Right atrium auricular region (tissue), 2 donors: Measurements from ENCODE around the gene GPN3. TPM values are rescaled to one million over a fixed set of nuclear protein-coding genes. Genes with fewer than 3 reads are reported as not detected.
A peak's percentile ranks its signal among the peaks of the same experiment; 100 is the strongest.
"Not testable (repeated sequence)": the region's sequence is repeated elsewhere in the genome, so short reads cannot be mapped to it uniquely, and the experiment has no call there.

Experiments
- DNase-seq: peaks from one replicate; pipeline ENCODE4 v3.0.0-alpha.2; 2019; ENCODE audit warnings: low spot score
- H3K27ac ChIP-seq, 2 donors: fragments of 200-600 bp; sonication (generic); 1 replicate in 1 of 2; 2 replicates in 1 of 2; pipeline ENCODE4 v1.5.1; 2016 to 2019
- H3K27me3 ChIP-seq, 2 donors: fragments of 200-600 bp; sonication (generic); one replicate each; pipeline versions ENCODE4 v1.5.1 to v1.6.0; 2017 to 2019
- H3K36me3 ChIP-seq: fragments of 200-600 bp; sonication (generic); one replicate; pipeline ENCODE4 v1.5.1; 2016
- H3K4me1 ChIP-seq, 2 donors: fragments of 200-600 bp; sonication (generic); one replicate each; pipeline versions ENCODE4 v1.5.1 to v1.6.0; 2017 to 2019
- H3K4me3 ChIP-seq, 2 donors: fragments of 200-600 bp; sonication (generic); 1 replicate in 1 of 2; 2 replicates in 1 of 2; pipeline ENCODE4 v1.5.1; 2017 to 2019; ENCODE audit warnings: mild to moderate bottlenecking in 1 of 2, moderate library complexity in 1 of 2
- H3K9me3 ChIP-seq, 2 donors: fragments of 200-600 bp; sonication (generic); one replicate each; pipeline ENCODE4 v1.5.1; 2019
- total RNA-seq, 2 donors: library from RNA; depleted of rRNA; stranded (reverse); fragments of >200 nt; gene quantifications; one replicate each; pipeline ENCODE4 v1.1.0, GENCODE V29; 2016
- TF ChIP-seq, protein P1 (sequence below), 2 donors: fragments of 200-600 bp; sonication (generic); IDR thresholded peaks; one replicate each; pipeline ENCODE4 v1.5.1; 2019; ENCODE audit warnings: antibody characterized with exemption in 2 of 2

Gene GPN3
- total RNA-seq, 2 donors from 2014 or later, result 18.7 to 22.0 TPM

DNA sequence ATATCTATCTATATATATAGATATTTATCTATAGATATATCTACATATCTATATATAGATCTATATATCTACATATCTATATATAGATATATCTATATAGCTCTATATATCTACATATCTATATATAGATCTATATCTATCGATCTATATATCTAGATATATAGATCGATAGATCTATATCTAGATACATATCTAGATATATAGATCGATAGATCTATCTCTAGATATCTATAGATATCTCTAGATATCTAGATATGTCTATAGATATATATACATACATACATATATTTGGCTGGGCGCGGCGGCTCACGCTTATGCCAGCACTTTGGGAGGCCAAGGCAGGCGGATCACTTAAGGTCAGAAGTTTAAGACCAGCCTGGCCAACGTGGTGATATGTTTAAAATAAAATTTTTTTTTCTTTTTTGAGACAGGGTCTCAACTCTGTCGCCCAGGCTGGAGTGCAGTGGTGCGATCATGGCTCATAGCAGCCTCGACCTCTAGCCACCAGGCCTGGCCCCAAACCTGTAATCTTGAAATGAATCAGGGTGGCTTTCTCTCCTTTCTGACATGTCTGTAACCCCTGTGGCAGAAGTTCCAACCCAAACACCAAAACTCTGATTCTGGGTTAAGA lies 36.0 kb downstream of the GPN3 start:
- TF ChIP-seq, protein P1, sequence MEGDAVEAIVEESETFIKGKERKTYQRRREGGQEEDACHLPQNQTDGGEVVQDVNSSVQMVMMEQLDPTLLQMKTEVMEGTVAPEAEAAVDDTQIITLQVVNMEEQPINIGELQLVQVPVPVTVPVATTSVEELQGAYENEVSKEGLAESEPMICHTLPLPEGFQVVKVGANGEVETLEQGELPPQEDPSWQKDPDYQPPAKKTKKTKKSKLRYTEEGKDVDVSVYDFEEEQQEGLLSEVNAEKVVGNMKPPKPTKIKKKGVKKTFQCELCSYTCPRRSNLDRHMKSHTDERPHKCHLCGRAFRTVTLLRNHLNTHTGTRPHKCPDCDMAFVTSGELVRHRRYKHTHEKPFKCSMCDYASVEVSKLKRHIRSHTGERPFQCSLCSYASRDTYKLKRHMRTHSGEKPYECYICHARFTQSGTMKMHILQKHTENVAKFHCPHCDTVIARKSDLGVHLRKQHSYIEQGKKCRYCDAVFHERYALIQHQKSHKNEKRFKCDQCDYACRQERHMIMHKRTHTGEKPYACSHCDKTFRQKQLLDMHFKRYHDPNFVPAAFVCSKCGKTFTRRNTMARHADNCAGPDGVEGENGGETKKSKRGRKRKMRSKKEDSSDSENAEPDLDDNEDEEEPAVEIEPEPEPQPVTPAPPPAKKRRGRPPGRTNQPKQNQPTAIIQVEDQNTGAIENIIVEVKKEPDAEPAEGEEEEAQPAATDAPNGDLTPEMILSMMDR (IDR thresholded peaks at IDR 0.05), result no peak

DNA sequence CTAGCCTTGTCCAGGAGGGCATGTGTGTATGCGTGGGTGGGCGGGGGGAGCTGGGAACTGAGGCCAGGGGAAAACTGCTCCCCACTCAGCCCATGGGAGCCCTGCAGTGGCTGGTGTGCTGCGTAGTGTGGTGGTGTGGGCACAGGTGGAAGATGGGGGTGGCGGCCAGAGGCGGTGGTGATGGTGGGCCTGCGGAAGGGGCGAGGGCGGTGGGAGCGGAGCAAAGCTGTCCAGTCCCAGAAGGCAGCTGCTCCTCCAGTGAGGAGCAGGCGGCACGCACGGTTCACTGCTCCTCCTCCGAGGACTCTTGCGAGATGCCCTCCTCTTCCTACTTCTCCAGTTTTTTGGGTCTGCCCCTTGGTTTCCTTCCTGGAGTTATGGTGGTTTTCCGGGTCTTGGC lies 38.4 kb downstream of the GPN3 start:
- H3K9me3 ChIP-seq, H3K4me1 ChIP-seq: not testable (repeated sequence)

More for the DNA sequence above, 36.0 kb downstream of the GPN3 start:
- peaks cover 31% of the 10 kb centered on the region for H3K36me3 ChIP-seq
- peak overlapping the region; percentile 11 to 33 for H3K27ac ChIP-seq
- H3K4me3 ChIP-seq, result peak overlapping the region; percentile 46 to 55
- no peaks in the 10 kb centered on the region for H3K9me3 ChIP-seq
- DNase-seq, result no peak
- H3K27me3 ChIP-seq, result no peaks in the 10 kb centered on the region
- no peaks in the 10 kb centered on the region for H3K4me1 ChIP-seq

DNA sequence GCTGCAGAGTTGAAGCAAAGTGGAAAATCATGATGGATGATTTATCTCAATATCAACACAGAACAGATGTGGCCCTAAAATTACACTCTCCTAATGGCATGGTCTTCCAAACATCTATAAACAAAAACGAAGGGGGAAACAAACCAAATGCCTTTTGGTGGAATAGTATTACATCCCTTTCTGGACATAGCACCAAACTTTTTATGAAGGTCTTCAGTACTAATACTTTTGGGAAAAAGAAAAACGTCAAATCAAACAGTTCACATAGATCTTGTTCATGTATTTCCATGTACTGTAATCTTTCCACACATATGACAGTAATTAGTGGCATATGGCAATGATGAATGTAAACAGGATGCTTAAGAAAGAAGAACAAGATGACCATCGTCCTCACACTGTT lies 41.7 kb downstream of the GPN3 start:
- Histone ChIP-seq H3K27me3 (no peaks in the 10 kb centered on the region), H3K9me3 (no peaks in the 10 kb centered on the region), H3K27ac (no peak overlapping the region), H3K36me3 (no peaks in the 10 kb centered on the region), H3K4me3 (no peak overlapping the region), H3K4me1 (no peaks in the 10 kb centered on the region)
- TF ChIP-seq, protein P1 (IDR thresholded peaks at IDR 0.05), result no peak
- no peak for DNase-seq

More for the DNA sequence above, 38.4 kb downstream of the GPN3 start:
- H3K4me3 ChIP-seq, H3K27me3 ChIP-seq, DNase-seq, H3K36me3 ChIP-seq, H3K27ac ChIP-seq: not testable (repeated sequence)

DNA sequence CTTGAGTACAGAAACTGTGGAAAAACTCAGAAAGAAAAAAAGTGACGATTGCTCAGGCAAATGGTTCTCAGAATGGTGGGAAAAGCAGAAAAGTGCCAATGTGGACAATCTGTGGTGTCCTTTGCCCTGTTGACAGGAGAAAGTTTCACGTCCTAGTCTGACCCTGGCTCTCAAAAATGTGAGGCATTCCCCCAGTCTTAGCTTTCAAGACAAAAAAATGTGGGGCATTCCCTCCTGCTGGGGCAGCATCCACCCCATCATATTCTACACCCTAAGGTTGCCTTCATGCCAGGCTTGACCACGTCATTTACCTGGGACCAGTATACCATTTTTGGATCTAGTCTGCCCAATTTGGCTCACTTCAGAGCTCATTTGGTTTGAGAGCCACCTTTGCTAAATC lies 43.8 kb downstream of the GPN3 start:
- Histone ChIP-seq H3K4me3 (no peak overlapping the region), H3K27me3 (no peaks in the 10 kb centered on the region), H3K27ac (no peak overlapping the region), H3K4me1 (no peaks in the 10 kb centered on the region), H3K36me3 (no peaks in the 10 kb centered on the region), H3K9me3 (no peaks in the 10 kb centered on the region)
- TF ChIP-seq, protein P1 (IDR thresholded peaks at IDR 0.05), result no peak
- no peak for DNase-seq

DNA sequence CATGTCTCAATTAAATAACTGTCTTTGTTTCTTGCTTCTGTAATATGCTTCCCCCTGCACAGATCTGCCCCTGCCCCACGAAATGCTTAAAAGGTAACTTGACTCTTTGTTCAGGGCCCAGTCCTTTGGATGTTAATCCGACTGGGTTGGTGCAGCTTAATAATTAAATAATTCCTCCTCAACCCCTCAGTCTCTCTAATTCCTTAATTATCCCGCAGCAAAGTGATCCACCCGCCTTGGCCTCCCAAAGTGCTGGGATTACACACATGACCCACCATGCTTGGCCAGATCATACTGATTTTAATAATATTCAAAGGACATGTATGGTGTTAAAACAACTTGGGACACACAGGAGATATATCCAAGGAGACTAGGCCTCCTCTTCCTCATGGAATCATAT lies 46.4 kb downstream of the GPN3 start:
- Histone ChIP-seq H3K4me1 (no peaks in the 10 kb centered on the region), H3K9me3 (no peaks in the 10 kb centered on the region), H3K27ac (no peak overlapping the region), H3K27me3 (no peaks in the 10 kb centered on the region), H3K36me3 (no peaks in the 10 kb centered on the region), H3K4me3 (no peak overlapping the region)
- TF ChIP-seq, protein P1 (IDR thresholded peaks at IDR 0.05), result no peak
- no peak for DNase-seq

DNA sequence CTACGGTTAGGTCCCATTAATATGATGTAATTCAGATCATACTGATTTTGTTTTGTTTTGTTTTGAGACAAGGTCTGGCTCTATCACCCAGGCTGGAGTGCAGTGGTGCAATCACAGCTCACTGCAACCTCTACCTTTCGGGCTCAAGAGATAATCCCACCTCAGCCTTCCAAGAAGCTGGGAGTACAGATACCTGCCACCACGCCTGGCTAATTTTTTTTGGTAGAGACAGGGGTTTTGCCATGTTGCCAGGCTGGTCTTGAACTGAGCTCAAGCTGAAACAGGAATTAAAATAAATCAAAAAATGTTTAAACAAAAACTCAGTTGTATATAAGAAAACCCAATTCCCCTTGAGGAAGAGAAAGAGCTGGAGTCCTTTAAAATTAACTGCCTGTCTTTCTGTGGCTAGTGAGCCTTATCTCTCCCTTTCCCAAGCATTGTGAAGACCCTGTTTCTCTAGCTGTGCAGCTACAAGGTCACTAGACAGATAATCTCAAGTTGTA lies 46.8 kb downstream of the GPN3 start:
- Histone ChIP-seq H3K9me3 (no peaks in the 10 kb centered on the region), H3K27ac (no peak overlapping the region), H3K4me3 (no peak overlapping the region), H3K4me1 (no peaks in the 10 kb centered on the region), H3K36me3 (no peaks in the 10 kb centered on the region), H3K27me3 (no peaks in the 10 kb centered on the region)
- TF ChIP-seq, protein P1 (IDR thresholded peaks at IDR 0.05), result no peak
- DNase-seq, result no peak

DNA sequence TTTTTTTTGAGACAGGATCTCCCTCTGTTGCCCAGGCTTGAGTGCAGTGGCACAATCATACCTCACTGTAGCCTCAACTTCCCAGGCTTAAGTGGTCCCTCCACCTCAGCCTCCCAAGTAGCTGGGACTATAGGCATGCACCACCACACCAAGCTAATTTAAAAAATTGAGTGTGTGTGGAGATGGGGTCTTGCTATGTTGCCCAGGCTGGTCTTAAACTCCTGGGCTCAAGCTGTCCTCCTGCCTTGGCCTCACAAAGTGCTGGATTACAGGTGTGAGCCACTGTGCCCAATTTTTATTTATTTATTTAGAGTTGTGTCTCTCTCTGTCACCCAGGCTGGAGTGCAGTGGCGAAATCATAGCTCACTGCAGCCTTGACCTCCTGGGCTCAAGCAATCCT lies 47.4 kb downstream of the GPN3 start:
- H3K27ac ChIP-seq, H3K9me3 ChIP-seq, DNase-seq, H3K27me3 ChIP-seq, H3K4me3 ChIP-seq, H3K4me1 ChIP-seq, H3K36me3 ChIP-seq: not testable (repeated sequence)

DNA sequence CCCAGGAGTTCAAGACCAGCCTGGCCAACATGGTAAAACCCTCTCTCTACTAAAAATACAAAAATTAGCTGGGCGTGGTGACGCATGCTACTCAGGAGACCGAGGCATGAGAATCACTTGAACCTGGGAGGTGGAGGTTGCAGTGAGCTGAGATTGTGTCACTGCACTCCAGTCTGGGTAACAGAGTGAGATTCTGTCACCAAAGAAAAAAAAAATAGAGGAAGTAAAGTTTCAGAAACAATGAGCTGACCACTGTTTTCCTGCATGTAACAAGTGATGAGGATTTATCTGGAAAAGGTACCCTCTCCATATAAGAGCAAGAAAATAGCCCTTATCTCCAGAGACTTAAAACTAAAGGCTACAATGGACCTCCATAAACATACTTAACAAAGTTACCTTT lies 50.9 kb downstream of the GPN3 start:
- H3K36me3 ChIP-seq, H3K27me3 ChIP-seq, H3K4me1 ChIP-seq, H3K4me3 ChIP-seq, DNase-seq, H3K9me3 ChIP-seq, H3K27ac ChIP-seq: not testable (repeated sequence)

DNA sequence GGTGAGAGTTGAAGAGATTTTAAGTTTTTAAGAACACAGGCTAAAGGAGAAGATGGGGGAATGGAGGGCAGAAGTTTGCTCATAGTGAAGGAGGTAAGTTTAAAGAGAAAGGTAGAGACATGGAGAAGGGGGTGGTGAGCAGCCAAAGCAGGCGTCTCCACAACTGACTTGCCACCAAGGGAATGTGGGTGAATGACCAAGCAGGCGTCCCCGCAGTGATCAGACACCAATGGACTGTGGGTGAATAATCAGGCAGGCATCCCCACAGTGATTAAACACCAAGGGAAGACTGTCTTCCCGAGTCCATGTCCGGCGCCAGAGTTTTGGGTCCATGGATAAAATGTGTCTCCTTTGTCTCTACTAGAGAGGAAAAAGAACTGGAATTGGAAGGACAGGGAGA lies 58.0 kb downstream of the GPN3 start:
- H3K27me3 ChIP-seq, H3K36me3 ChIP-seq, H3K9me3 ChIP-seq, H3K27ac ChIP-seq, H3K4me3 ChIP-seq, H3K4me1 ChIP-seq, DNase-seq: not testable (repeated sequence)

DNA sequence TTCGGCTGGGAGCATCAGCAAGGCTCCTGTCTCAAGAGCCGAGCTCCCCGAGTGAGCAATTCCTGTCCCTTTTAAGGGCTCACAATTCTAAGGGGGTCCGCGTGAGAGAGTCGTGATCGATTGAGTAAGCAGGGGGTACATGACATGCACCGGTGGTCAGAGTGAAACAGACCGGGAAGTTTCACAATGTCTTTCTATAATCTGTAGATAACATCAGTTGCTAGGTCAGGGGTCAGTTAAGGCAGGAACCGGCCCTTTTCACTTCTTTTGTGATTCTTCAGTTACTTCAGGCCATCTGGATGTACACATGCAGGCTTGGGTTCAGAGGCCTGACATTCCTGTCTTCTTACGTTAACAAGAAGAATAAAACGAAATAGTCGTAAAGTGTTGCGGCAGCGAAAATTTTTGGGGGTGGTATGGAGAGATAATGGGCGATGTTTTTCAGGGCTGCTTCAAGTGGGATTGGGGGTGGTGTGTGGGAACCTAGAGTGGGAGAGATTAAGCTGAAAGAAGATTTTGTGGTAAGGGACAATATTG lies 62.9 kb downstream of the GPN3 start:
- H3K36me3 ChIP-seq, result peaks cover 13% of the 10 kb centered on the region
- not testable (repeated sequence) for H3K27ac ChIP-seq, H3K9me3 ChIP-seq, DNase-seq, H3K27me3 ChIP-seq, H3K4me3 ChIP-seq
- peaks cover 0 to 14% of the 10 kb centered on the region in 2 donors for H3K4me1 ChIP-seq
